ENCODE data around the gene CD48.

DNA sequence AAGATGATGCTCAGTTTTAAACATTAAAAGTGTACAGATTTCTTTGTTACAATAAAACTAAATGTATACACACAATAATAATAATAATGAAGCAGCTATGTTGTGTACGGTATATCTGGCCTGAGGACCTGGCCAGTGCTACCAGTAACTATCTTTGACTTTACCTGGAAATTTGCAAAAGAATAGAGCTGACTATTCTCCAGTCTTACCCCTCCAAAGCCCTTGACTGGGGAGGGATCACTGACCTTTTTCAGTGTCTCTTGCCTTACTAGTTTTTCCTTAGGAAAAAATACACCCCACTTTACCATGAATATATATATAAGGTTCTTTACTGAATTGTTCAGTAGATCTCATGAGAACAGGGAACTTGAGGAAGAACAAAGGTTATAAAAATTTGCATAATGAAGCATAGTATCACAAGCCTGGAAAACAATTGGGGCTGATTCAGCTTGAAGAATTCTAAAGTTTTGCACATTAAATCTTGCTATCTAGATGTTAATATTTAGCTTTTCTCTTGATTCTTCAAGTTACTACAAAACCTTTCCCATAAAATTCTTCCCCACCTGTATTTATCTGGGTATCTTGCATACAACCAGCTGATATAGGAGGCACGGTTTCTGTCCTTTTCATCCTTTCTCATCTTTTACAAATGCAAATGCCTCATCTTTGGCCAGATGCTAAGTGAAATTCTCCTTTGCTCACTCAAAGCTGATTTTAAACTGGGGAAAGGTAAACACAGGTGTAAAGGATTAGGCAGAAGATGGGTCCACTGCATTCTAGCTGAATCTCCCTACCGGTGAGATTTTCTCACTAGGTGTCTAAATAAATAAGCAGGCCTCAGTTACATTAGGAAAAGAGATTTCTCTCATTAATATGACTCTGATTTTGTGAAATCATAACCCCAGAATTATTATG lies 39.8 kb downstream of the CD48 start:
- TF ChIP-seq CTCF (IDR thresholded peaks at IDR 0.05; ENCODE audit: low read depth, low read length) (no peak), EZH2phosphoT487 (IDR thresholded peaks at IDR 0.05; ENCODE audit: low read depth) (no peak)

Data from OCI-LY3 (cell line).